Activated CD4-positive, alpha-beta T cell treated with anti-CD3 and anti-CD28 coated beads for 1 hour (primary cell): ENCODE results near the gene NXT1.
"Not testable (repeated sequence)": the region's sequence is repeated elsewhere in the genome, so short reads cannot be mapped to it uniquely, and the experiment has no call there.

Experiments
- DNase-seq: peaks from one replicate; pipeline ENCODE4 v3.0.0-alpha.2; 2020

NXT1 gene

DNA sequence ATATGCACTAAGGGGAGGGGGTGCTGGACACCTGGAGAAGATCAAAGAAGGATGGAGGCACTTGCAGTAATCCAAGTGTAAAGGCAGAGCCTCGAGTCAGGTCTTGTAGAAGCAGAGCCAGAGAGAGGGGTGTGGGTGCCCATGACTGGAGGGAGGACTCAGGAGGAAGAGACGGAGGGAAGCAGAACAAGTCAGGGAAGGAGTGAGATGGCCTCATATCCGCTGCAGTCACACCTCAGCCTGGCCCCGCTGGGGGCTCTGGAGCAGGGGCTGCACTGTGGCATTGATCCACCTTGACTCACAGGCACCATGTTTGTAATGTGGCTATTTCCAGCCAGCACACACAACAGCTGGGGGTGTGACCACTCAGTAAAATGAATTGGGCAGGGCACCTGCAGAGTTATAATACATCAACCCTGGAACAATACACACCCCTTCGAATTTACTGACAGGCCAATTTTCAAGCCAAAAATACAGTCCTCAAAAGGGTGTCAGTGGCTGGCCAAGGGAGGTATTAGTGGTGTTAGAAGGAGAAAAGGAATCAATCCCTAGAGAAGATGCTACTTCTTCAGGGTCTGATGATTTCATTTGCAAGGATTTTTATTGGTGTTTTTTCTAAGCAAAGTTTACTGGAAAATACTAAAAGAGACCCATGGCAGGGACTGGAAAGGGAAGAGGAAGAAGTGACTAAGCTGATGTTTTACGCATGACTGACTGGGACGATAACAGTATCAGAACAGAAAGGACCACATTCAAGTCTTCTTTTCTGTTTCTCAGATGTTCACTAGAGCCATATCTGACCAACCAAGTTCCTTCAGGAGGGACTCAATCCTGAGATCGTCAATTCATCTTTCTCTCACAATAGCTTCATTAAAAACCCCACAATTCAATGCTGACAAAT lies 18.9 kb upstream of the NXT1 start:
- no peak for DNase-seq

DNA sequence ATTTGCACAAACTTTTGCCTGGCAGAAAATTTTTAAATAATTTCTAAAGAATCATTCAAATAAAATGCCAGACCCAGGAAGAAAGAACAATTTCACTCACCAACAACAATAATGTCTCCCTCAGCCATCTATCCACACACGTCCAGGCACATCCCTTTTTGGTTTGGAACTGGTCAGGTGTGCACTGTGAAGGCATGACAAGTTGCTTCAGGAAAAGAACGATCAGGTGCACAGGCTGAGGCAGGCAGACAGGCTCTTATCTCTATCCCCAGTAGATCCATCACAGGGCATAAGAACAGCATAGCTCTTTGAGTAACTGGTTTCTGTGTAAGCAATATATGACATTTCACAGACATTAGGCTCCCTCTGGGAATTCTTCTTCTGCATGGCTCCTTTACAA lies 18.1 kb upstream of the NXT1 start:
- no peak for DNase-seq

DNA sequence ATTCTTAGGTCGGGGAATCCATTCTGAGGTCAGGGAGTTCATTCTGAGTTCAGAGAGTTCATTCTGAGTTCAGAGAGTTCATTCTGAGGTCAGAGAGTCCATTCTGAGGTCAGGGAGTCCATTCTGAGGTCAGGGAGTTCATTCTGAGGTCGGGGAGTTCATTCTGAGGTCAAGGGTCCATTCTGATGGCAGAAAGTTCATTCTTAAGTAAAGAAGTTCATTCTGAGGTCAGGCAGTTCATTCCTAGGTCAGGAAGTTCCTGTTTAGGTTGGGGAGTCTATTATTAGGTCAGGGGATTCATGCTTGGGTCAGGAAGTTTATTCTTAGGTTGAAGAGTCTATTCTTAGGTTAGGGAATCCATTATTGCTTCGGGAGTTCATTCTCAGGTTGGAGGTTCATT lies 16.5 kb upstream of the NXT1 start:
- DNase-seq = no peak

DNA sequence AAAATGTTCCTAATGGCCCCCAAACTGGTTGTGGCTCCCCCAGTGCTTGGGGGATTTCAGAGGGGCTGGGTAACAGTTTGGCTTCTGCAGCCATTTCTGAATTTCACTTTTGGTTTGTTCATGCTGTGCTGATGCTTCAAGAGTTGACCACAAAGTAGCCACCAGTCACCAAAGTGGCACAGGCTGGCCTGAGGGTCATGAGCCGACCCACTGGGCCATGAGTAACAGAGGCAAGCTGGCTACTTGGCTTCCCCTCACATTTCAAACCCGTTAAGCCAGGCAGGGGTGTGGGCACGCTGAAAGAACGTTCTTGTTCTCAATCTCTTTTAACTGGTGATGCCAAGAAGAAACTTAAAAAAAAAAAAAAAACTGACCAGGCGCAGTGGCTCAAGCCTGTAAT lies 15.1 kb upstream of the NXT1 start:
- no peak for DNase-seq

DNA sequence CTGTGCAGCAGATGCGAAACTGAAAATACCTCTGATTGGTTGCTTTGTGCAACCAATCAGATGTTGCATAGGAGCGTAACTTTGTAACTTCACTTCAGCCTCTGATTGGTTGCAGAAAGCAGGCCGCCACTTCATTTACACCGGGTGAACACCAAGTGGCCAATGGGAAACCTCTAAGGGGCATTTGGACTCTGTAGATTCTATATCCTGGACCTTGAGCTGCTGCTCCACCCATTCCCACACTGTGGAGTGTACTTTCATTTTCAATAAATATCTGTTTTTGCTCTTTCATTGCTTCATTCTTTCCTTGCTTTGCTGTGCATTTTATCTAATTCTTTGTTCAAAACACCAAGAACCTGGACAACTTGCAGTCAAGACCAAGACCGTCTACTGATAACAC lies 14.1 kb upstream of the NXT1 start:
- DNase-seq = no peak

DNA sequence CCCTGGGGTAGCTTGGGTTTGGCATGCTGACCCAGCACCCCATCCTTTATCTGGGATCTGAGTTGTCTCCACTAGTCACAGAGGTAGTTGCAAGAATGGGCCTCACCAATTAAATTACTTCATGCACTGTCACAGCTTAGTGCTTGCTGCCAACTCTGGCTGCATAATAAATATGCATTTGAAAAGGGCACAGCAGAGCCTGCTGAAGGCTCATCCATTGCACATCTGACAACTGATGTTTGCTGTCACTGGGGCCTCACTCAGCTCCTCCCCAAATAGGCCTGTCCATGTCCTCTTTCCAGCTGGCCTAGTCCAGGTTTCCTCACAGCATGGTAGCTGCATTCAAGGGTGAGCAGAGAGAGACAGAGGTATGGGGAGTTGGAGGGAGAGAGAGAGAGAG lies 13.3 kb upstream of the NXT1 start:
- no peak for DNase-seq

DNA sequence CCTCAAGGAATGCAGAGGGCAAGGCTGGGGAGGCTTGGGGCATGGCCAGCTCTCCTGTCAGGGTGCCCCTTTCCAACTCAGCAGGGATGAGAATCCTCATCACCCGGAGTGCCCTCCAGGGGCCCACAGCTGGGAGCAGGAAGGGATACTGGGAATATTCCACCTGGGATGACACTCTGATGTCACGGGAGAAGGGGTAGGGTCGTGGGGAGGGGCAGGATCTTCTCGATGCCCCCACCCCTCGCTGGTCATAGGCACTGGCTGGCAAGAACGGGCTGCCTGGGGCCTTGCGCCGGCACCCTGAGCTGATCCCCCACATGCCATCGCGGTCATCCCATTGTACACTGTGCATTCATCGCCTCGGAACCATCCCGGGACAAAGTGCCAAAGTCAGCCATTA lies 10.6 kb upstream of the NXT1 start:
- no peak for DNase-seq

DNA sequence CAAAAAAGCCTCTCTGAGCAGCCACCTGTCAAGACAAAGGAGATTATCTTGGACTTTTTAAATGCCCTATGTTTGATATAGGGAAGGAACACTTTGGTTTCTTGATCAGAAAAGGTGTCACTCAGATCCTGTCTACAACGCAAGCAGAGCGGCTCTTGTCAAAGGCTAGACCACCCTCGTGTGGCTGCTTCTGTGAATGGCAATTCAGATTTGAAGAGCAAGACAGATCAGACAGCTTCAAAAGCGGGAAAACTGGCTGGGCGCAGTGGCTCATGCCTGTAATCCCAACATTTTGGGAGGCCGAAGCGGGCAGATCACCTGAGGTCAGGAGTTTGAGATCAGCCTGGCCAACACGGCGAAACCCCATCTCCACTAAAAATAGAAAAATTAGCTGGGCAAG lies 10.1 kb upstream of the NXT1 start:
- DNase-seq = no peak

DNA sequence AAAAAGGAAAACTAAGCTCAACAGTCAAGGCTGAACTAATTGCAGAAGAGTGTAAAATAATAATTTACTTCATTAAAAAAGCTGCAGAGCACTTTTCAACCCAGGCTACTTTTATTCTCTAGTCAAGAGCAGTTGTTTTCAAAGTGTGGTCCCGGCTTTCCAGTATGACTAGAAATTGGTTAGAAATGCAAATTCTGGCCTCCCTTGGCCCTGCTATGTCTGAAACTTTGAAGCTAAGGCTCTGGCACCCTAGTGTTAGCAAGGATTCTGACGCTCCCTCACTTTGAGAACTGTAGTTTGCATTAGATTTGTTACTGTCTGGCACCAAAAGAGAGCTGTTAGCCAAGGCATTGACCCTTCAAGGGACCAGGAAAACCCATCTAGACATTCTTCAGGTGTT lies 9.5 kb upstream of the NXT1 start:
- no peak for DNase-seq

DNA sequence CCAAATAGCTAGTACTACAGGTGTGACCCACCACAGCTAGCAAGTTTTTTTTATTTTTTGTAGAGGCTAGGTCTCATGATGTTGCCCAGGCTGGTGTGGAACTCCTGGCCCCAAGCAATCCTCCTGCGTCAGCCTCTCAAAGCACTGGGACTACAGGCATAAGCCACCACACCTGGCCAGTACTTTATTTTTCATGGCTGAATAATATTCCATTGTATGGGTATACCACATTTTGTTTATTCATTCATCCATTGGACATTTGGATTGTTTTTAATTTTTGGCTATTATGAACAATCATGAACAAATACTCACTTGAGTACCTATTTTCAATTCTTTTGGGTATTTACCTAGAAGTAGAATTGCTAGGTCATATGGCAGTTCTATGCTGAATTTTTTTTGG lies 7.0 kb upstream of the NXT1 start:
- no peak for DNase-seq

DNA sequence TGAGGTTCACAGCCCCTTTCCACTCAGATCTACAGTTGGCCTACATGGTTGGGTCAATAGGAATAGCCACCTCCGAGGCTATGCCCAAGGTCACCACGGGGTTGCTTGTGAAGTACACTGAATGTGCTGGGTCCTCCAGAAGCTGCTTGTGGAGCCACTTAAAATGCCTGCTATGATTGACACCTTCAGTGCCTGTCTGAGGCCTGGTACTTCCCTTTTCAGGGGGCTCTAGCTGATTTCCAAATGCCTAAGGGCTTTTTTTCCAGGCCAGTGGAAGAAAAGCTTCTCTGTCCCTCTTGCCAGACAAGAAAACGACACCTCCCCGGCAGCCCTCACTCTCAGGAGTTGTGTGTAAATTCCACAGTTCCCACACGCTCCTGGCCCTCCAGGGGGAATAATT lies 6.3 kb upstream of the NXT1 start:
- DNase-seq = no peak

DNA sequence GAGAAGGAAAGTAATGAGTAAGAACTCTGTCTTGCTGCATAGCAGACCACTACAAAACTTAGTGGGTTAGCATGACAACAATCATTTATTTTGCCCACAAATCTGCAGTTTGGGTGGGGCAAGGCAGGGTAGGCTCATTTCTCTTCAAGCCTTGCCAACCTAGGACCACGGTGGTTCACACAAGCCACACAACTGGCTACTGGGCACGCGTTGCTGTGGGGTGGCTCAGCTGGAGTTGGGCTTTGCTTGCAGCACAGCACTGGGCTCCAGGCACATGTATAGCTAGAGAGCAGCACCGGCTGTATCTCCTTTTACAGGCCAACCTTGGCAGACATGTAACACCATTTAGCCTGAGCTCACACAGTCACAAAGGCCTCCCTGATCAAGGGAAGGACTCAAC lies 4.6 kb upstream of the NXT1 start:
- DNase-seq = no peak

GRCh38 chr20:23347791-23348190 lies 2.8 kb upstream of the NXT1 start:
- DNase-seq = no peak

DNA sequence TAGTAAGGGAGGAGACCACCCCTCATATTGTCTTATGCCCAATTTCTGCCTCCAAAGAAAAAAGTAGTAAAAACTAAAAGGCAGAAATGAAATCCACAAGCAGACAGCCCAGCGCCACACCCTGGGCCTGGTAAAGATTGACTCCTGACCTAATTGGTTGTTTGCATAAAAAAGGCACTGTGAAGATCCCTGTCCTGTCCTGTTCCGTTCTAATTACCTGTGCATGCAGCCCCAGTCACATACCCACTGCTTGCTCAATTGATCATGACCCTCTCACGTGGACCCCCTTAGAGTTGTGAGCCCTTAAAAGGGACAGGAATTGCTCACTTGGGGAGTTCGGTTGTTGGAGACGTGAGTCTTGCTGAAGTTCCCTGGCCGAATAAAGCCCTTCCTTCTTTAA lies 2.1 kb upstream of the NXT1 start:
- not testable (repeated sequence) for DNase-seq

GRCh38 chr20:23349338-23350195 lies 1.0 kb upstream of the NXT1 start:
- peak; percentile 63 for DNase-seq

- peak; percentile 31 for DNase-seq
These were observed 580 bp downstream of the NXT1 start for GRCh38 chr20:23350904-23351838.

- DNase-seq = no peak
These were observed 5.6 kb downstream of the NXT1 start for GRCh38 chr20:23356203-23356602.

- DNase-seq = peak; percentile 99
These were observed 7.4 kb downstream of the NXT1 start for GRCh38 chr20:23357767-23358562.

DNA sequence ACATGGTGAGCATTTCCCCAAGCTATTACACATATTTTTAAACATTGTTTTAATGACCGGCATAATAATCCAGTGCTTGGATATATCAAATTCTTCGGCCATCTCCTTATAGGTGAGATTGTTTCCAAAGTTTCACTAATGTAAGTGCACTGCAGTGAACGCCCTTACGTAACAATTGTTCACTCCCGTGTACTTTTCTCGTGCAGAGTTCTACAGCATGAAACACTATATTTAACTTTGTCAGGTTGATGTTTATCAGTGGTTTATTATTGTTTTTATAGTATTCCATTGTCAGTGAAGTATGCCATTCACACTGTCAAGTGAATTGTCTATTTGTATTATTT lies 7.9 kb downstream of the NXT1 start:
- DNase-seq = no peak

- no peak for DNase-seq
These were observed 8.5 kb downstream of the NXT1 start for GRCh38 chr20:23358923-23359593.

- DNase-seq = no peak
These were observed 9.9 kb downstream of the NXT1 start for GRCh38 chr20:23360531-23360930.

- no peak for DNase-seq
These were observed 10.5 kb downstream of the NXT1 start for GRCh38 chr20:23361119-23361475.
